IPS-15b (cell line): Measurements from ENCODE around the gene PTPDC1.

Experiments
- H3K27me3 ChIP-seq: one replicate; pipeline ENCODE4 v1.6.1; 2013; ENCODE audit warnings: low read length; ENCODE audit not compliant: control insufficient read depth, insufficient read depth
- H3K36me3 ChIP-seq: one replicate; pipeline ENCODE4 v1.6.1; 2013; ENCODE audit warnings: low read length; ENCODE audit not compliant: control insufficient read depth, insufficient read depth
- H3K4me1 ChIP-seq: one replicate; pipeline ENCODE4 v1.6.1; 2013; ENCODE audit warnings: mild to moderate bottlenecking, low read length; ENCODE audit not compliant: control insufficient read depth, insufficient read depth
- H3K4me3 ChIP-seq: one replicate; pipeline ENCODE4 v1.5.1; 2013; ENCODE audit warnings: low read depth, low read length
- H3K9ac ChIP-seq: one replicate; pipeline ENCODE4 v1.6.1; 2013; ENCODE audit warnings: low read depth, mild to moderate bottlenecking, low read length
- H3K9me3 ChIP-seq: one replicate; pipeline ENCODE4 v1.6.1; 2013; ENCODE audit warnings: mild to moderate bottlenecking, low read length; ENCODE audit not compliant: control insufficient read depth, insufficient read depth

Gene PTPDC1

GRCh38 chr9:94150279-94150828 is 66.1 kb downstream of the PTPDC1 start:
- no peak overlapping the region for H3K4me3 ChIP-seq
- no peaks in the 10 kb centered on the region for H3K9me3 ChIP-seq
- H3K4me1 ChIP-seq, result peaks cover 29% of the 10 kb centered on the region
- H3K36me3 ChIP-seq, result no peaks in the 10 kb centered on the region
- H3K9ac ChIP-seq, result no peak overlapping the region
- no peaks in the 10 kb centered on the region for H3K27me3 ChIP-seq

- H3K4me3 ChIP-seq, result no peak overlapping the region
- H3K36me3 ChIP-seq, result no peaks in the 10 kb centered on the region
- H3K9me3 ChIP-seq, result no peaks in the 10 kb centered on the region
- H3K4me1 ChIP-seq, result peaks cover 29% of the 10 kb centered on the region
- peak overlapping the region; percentile 9 for H3K9ac ChIP-seq
- H3K27me3 ChIP-seq, result no peaks in the 10 kb centered on the region
These were observed 66.8 kb downstream of the PTPDC1 start for GRCh38 chr9:94150890-94151650.

- Histone ChIP-seq H3K9me3 (no peaks in the 10 kb centered on the region), H3K36me3 (no peaks in the 10 kb centered on the region), H3K4me3 (no peak overlapping the region), H3K4me1 (peaks cover 23% of the 10 kb centered on the region), H3K27me3 (no peaks in the 10 kb centered on the region), H3K9ac (no peak overlapping the region)
These were observed 69.6 kb downstream of the PTPDC1 start for GRCh38 chr9:94153905-94154304.

- H3K9me3 ChIP-seq, result no peaks in the 10 kb centered on the region
- no peaks in the 10 kb centered on the region for H3K36me3 ChIP-seq
- no peak overlapping the region for H3K4me3 ChIP-seq
- no peak overlapping the region for H3K9ac ChIP-seq
- no peaks in the 10 kb centered on the region for H3K4me1 ChIP-seq
- no peaks in the 10 kb centered on the region for H3K27me3 ChIP-seq
These were observed 72.2 kb downstream of the PTPDC1 start for GRCh38 chr9:94156348-94157049.

- Histone ChIP-seq H3K9me3 (no peaks in the 10 kb centered on the region), H3K4me3 (no peak overlapping the region), H3K9ac (no peak overlapping the region), H3K36me3 (no peaks in the 10 kb centered on the region), H3K27me3 (no peaks in the 10 kb centered on the region), H3K4me1 (no peaks in the 10 kb centered on the region)
These were observed 73.0 kb downstream of the PTPDC1 start for GRCh38 chr9:94157050-94157801.
